Breast epithelium (tissue), 3 donors: ENCODE measurements around the gene CBLL2.

Experiments
- POLR2A ChIP-seq: fragments of 450-650 bp; IDR thresholded peaks from one replicate; pipeline ENCODE4 v1.6.1; 2016; ENCODE audit warnings: antibody characterized with exemption, mild to moderate bottlenecking, moderate library complexity
- POLR2AphosphoS5 ChIP-seq, 3 donors: sonication (generic); formaldehyde crosslinking; IDR thresholded peaks; one replicate each; pipeline ENCODE4 v1.6.1; 2017; ENCODE audit warnings: antibody characterized with exemption in 3 of 3
- TF ChIP-seq, protein P1 (sequence below), 3 donors: fragments of 450-650 bp; IDR thresholded peaks; one replicate each; pipeline ENCODE4 v1.5.1; 2016 to 2017; ENCODE audit warnings: antibody characterized with exemption in 3 of 3, mild to moderate bottlenecking in 3 of 3, moderate library complexity in 3 of 3

DNA sequence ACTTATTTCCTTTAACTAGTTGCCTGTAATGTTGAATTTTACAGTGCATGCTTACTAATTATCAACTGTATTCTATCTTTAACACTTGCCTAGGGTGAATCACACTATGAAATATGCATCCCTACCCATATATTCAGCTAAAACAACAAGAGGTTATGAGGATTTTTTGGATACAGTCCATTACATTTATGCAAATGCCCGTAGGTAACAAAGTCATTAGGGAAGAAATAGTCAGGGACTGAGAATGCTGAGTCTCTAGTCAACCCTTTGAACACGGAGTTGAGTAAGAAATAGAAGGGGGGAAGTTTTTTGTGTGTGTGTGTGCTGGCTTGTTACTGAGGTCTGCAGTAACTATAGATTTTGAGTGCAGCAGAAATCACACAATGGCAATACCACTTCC lies 26.1 kb upstream of the CBLL2 start:
- TF ChIP-seq, protein P1, sequence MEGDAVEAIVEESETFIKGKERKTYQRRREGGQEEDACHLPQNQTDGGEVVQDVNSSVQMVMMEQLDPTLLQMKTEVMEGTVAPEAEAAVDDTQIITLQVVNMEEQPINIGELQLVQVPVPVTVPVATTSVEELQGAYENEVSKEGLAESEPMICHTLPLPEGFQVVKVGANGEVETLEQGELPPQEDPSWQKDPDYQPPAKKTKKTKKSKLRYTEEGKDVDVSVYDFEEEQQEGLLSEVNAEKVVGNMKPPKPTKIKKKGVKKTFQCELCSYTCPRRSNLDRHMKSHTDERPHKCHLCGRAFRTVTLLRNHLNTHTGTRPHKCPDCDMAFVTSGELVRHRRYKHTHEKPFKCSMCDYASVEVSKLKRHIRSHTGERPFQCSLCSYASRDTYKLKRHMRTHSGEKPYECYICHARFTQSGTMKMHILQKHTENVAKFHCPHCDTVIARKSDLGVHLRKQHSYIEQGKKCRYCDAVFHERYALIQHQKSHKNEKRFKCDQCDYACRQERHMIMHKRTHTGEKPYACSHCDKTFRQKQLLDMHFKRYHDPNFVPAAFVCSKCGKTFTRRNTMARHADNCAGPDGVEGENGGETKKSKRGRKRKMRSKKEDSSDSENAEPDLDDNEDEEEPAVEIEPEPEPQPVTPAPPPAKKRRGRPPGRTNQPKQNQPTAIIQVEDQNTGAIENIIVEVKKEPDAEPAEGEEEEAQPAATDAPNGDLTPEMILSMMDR (IDR thresholded peaks at IDR 0.05) = no peak
- TF ChIP-seq POLR2A = no peak
- no peak for TF ChIP-seq POLR2AphosphoS5 (IDR thresholded peaks at IDR 0.05)
